Kidney epithelial cell (primary cell): ENCODE results near the gene TTC21B. TPM values are rescaled to one million over a fixed set of nuclear protein-coding genes. Genes with fewer than 3 reads are reported as not detected.
"Not testable (repeated sequence)": the region's sequence is repeated elsewhere in the genome, so short reads cannot be mapped to it uniquely, and the experiment has no call there.

ENCODE experiments used
- DNase-seq: peaks from one replicate; pipeline ENCODE4 v3.0.0-alpha.2; 2010; ENCODE audit warnings: low read depth
- H3K27me3 ChIP-seq: 2 replicates; pipeline ENCODE4 v1.6.0; 2011; ENCODE audit warnings: low read length; ENCODE audit not compliant: control insufficient read depth, insufficient read depth
- H3K36me3 ChIP-seq: 2 replicates; pipeline ENCODE4 v1.5.1; 2011; ENCODE audit warnings: low read length; ENCODE audit not compliant: control insufficient read depth, insufficient read depth
- H3K4me3 ChIP-seq: 2 replicates; pipeline ENCODE4 v1.5.1; 2011; ENCODE audit warnings: low read depth, mild to moderate bottlenecking, control low read depth, low read length
- total RNA-seq: library from RNA; depleted of rRNA; stranded (reverse); fragments of >200 nt; gene quantifications from 2 replicates; pipeline ENCODE4 v1.2.3, GENCODE V29; 2015
- TF ChIP-seq, protein P1 (sequence below): IDR thresholded peaks from 2 replicates; pipeline ENCODE4 v1.5.1; 2011; ENCODE audit warnings: mild to moderate bottlenecking, moderate library complexity, low read length, control low read depth, inconsistent platforms; ENCODE audit not compliant: insufficient read depth, poor library complexity, severe bottlenecking

Gene TTC21B
- 10.8 and 21.7 TPM in 2 replicates for total RNA-seq

GRCh38 chr2:165953655-165954606, at the start of gene TTC21B:
Gene TTC21B, minus strand, starts transcription at chr2:165953776. Its CDS starts 71 bp downstream, at chr2:165953705.
- DNase-seq: peak; percentile 72
- no peaks in the 10 kb centered on the region for H3K27me3 ChIP-seq
- TF ChIP-seq, protein P1, sequence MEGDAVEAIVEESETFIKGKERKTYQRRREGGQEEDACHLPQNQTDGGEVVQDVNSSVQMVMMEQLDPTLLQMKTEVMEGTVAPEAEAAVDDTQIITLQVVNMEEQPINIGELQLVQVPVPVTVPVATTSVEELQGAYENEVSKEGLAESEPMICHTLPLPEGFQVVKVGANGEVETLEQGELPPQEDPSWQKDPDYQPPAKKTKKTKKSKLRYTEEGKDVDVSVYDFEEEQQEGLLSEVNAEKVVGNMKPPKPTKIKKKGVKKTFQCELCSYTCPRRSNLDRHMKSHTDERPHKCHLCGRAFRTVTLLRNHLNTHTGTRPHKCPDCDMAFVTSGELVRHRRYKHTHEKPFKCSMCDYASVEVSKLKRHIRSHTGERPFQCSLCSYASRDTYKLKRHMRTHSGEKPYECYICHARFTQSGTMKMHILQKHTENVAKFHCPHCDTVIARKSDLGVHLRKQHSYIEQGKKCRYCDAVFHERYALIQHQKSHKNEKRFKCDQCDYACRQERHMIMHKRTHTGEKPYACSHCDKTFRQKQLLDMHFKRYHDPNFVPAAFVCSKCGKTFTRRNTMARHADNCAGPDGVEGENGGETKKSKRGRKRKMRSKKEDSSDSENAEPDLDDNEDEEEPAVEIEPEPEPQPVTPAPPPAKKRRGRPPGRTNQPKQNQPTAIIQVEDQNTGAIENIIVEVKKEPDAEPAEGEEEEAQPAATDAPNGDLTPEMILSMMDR: peak; percentile 70

DNA sequence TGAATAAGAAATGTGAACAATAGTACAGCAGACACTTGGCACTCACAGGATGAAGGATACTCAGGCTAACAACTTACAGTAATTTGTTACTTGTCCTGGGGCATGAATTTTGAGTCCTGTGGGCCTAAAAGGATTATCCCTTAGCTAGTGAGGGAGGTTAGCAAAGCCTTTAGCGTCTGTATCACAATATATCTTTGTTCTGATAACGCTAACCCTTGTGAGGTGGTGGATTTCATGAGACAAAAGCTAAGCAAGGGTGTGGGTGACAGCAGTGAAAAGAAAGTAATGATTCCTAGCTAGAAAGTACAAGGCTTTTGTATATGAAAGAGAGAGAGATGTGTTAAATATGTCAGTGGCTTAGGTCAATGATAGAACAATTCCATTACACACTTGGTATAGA, 46.8 kb upstream of the TTC21B start:
- H3K4me3 ChIP-seq: no peak overlapping the region
- H3K27me3 ChIP-seq: no peaks in the 10 kb centered on the region
- H3K36me3 ChIP-seq: no peaks in the 10 kb centered on the region
- TF ChIP-seq, protein P1: no peak
- DNase-seq: no peak

More at GRCh38 chr2:165953655-165954606, at the start of gene TTC21B:
- peak within 1 kb of the TSS; percentile 72 for H3K4me3 ChIP-seq
- no peaks in the 10 kb centered on the region for H3K36me3 ChIP-seq

- DNase-seq: no peak
- Histone ChIP-seq H3K4me3 (no peak overlapping the region), H3K36me3 (no peaks in the 10 kb centered on the region), H3K27me3 (no peaks in the 10 kb centered on the region)
- TF ChIP-seq, protein P1: no peak
Observed at GRCh38 chr2:165990846-165991245, 37.3 kb upstream of the TTC21B start.

- DNase-seq: no peak
- no peak overlapping the region for H3K4me3 ChIP-seq
- no peaks in the 10 kb centered on the region for H3K27me3 ChIP-seq
- TF ChIP-seq, protein P1: no peak
- H3K36me3 ChIP-seq: no peaks in the 10 kb centered on the region
Observed at GRCh38 chr2:165989851-165990250, 36.3 kb upstream of the TTC21B start.

GRCh38 chr2:165985120-165985519, 31.5 kb upstream of the TTC21B start:
- DNase-seq: no peak
- TF ChIP-seq, protein P1: no peak
- H3K27me3 ChIP-seq: no peaks in the 10 kb centered on the region
- H3K36me3 ChIP-seq: no peaks in the 10 kb centered on the region
- H3K4me3 ChIP-seq: no peak overlapping the region

DNA sequence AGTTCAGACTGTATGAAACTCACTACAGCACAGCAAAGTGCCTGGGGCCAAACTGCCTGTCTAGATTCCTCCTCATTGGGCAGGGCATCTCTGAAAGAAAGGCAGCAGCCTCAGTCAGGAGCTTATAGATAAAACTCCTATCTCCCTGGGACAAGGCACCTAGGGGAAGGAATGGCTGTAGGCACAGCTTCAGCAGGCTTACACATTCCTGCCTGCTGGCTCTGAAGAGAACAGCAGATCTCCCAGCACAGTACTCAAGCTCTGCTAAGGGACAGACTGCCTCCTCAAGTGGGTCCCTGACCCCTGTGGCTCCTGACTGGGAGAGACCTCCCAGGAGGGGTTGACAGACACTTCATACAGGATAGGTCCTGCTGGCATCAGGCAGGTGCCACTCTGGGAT, 18.6 kb upstream of the TTC21B start:
- H3K27me3 ChIP-seq, H3K36me3 ChIP-seq, H3K4me3 ChIP-seq, DNase-seq: not testable (repeated sequence)
